Activated naive CD4-positive, alpha-beta T cell treated with anti-CD3 and anti-CD28 coated beads, Interleukin-2, amount 50 U/mL, for 16 hours (primary cell): ENCODE results near the gene SPIRE1.
A peak's percentile ranks its signal among the peaks of the same experiment; 100 is the strongest.

Source experiments
- DNase-seq: peaks from one replicate; pipeline ENCODE4 v3.0.0-alpha.2; 2020

Gene SPIRE1

GRCh38 chr18:12657684-12658425, at the start of gene SPIRE1:
SPIRE1 (minus strand) TSS chr18:12658107; CDS start chr18:12657866, 241 bp downstream.
- peak; percentile 40 for DNase-seq

- DNase-seq = peak; percentile 30
Measured at GRCh38 chr18:12703664-12704063, 45.8 kb upstream of the SPIRE1 start.

GRCh38 chr18:12703096-12703567, 45.2 kb upstream of the SPIRE1 start:
- DNase-seq = no peak

- peak; percentile 87 for DNase-seq
Measured at GRCh38 chr18:12702221-12703095, 44.6 kb upstream of the SPIRE1 start, which contains the start of the genes CEP76 and PSMG2. CEP76 (minus strand) TSS chr18:12702723; CDS start chr18:12702548, 175 bp downstream. PSMG2 (plus strand) TSS chr18:12703042; CDS start chr18:12703108, 66 bp downstream.

GRCh38 chr18:12701161-12701560, 43.3 kb upstream of the SPIRE1 start:
- DNase-seq = no peak

- no peak for DNase-seq
Measured at GRCh38 chr18:12699747-12700146, 41.8 kb upstream of the SPIRE1 start.

GRCh38 chr18:12694032-12694431, 36.1 kb upstream of the SPIRE1 start:
- DNase-seq = no peak

GRCh38 chr18:12692206-12692605, 34.3 kb upstream of the SPIRE1 start:
- no peak for DNase-seq

GRCh38 chr18:12689256-12689850, 31.4 kb upstream of the SPIRE1 start:
- no peak for DNase-seq

GRCh38 chr18:12686100-12686499, 28.2 kb upstream of the SPIRE1 start:
- DNase-seq = no peak

GRCh38 chr18:12679183-12679786, 21.4 kb upstream of the SPIRE1 start:
- DNase-seq = no peak

GRCh38 chr18:12668041-12668440, 10.1 kb upstream of the SPIRE1 start:
- DNase-seq = no peak

- DNase-seq = peak; percentile 22
Measured at GRCh38 chr18:12659904-12660605, 2.1 kb upstream of the SPIRE1 start.

- DNase-seq = peak; percentile 18
Measured at GRCh38 chr18:12658426-12659138, 675 bp upstream of the SPIRE1 start.

- DNase-seq = peak; percentile 30
Measured at GRCh38 chr18:12656938-12657683, 796 bp downstream of the SPIRE1 start.

- DNase-seq = no peak
Measured at GRCh38 chr18:12656605-12656937, 1.3 kb downstream of the SPIRE1 start.

GRCh38 chr18:12654971-12655370, 2.9 kb downstream of the SPIRE1 start:
- DNase-seq = no peak

GRCh38 chr18:12652861-12653401, 5.0 kb downstream of the SPIRE1 start:
- no peak for DNase-seq

GRCh38 chr18:12651651-12652050, 6.3 kb downstream of the SPIRE1 start:
- DNase-seq = no peak

GRCh38 chr18:12647773-12648172, 10.1 kb downstream of the SPIRE1 start:
- DNase-seq = no peak
